IPS-NIHi7 (cell line): ENCODE results near the gene MSX1.

ENCODE experiments used
- DNase-seq: peaks from one replicate; pipeline ENCODE4 v3.0.0; 2012; ENCODE audit warnings: mixed read lengths; ENCODE audit errors: extremely low spot score

Gene MSX1

DNA sequence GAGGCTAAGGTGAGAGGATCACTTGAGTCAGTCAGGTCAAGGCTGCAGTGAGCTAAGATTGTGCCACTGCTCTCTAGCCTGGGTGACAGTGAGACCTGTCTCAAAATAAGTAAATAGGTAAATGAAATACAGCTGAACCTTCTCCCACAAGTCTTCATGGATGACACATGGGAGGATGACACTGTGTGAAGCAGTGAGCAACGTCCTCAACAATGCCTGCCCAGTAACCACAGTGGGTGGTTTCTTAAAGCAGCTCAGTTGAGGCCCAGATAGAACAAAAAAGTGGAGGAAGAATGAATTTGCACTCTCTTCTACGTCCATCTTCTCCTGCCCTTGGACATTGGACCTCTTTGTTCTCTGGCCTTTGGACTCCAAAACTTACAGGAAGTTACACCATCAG, 52.7 kb downstream of the MSX1 start:
- DNase-seq = no peak

DNA sequence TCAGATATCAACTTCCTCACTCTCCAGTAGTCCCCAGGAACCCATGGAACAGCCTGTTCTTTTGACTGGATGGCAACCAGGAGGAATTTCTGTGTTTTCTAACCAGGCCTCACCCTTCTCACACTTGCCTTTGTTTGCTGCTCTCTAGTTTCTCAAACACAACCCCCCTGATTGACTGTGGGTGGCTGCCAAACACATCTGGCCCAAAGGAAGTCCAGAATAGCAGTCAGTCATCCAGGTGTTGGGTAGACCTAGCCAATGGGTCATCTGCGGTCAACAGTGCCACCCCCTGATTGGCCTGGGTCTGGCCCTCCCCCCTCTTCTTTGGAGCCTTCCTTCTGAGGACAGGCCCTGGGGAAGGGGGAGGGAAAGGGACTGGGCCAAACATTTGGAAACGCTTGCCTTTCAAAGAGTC, 53.7 kb downstream of the MSX1 start:
- DNase-seq = no peak
